HuH-7 (cell line): Measurements from ENCODE around the gene PIP5K1B.
A peak's percentile ranks its signal among the peaks of the same experiment; 100 is the strongest.
"Not testable (repeated sequence)": the region's sequence is repeated elsewhere in the genome, so short reads cannot be mapped to it uniquely, and the experiment has no call there.

ENCODE experiments used
- DNase-seq: peaks from one replicate; pipeline ENCODE4 v3.0.0; 2011; ENCODE audit warnings: low spot score

The PIP5K1B gene

DNA sequence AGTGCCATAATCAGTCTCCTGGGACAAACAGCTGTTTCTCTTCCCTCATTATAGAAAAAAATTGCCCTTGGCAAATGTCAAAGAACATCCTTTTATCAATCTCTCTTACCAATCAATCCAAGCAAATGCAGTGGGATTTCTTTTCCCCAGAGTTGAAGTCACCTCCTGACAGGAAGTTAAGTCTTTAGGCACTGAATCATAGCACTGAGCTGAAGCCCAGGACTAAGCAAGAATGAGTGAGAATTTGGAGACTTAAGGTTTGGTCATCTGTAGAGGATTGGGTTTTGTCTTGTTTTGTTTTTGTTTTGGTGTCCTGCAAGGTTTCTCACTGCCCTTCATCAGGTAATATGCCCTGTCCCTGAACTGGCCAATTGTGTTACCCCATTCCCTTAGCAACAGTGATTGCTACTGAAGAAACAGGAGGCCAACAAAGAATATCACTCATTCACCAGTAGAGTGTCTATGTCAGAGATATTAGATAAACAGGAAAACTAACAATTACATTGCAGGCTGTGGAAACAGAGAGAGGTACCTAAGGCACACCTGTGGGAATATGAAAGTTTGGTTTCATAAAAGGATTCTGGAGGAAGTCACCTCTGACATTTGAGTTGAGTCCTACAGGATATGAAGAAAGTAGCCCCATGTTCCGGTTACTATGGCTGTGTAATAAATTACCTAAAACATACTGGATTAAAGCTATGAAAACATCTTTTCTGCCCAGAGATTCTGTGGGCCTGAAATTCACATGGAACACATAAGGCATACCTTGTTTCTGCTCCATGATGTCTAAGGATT is 326.0 kb downstream of the PIP5K1B start:
- no peak for DNase-seq

DNA sequence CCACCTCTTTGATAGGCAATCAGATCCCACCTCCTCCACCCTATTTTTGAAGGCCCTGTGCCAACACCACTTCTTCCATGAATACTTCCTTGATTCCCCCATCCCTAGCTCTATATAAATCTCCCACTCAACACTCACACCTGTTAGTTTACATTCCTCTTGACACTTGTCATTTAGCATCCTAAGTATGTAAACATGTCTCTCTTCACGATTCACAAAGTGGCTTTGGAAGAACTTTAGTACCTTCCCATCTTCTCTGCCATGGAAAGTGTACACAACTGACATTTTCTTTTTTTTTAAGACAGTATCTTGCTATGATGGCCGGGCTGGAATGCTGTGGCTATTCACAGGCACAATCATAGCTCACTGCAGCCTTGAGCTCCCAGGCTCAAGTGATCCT is 329.0 kb downstream of the PIP5K1B start:
- no peak for DNase-seq

DNA sequence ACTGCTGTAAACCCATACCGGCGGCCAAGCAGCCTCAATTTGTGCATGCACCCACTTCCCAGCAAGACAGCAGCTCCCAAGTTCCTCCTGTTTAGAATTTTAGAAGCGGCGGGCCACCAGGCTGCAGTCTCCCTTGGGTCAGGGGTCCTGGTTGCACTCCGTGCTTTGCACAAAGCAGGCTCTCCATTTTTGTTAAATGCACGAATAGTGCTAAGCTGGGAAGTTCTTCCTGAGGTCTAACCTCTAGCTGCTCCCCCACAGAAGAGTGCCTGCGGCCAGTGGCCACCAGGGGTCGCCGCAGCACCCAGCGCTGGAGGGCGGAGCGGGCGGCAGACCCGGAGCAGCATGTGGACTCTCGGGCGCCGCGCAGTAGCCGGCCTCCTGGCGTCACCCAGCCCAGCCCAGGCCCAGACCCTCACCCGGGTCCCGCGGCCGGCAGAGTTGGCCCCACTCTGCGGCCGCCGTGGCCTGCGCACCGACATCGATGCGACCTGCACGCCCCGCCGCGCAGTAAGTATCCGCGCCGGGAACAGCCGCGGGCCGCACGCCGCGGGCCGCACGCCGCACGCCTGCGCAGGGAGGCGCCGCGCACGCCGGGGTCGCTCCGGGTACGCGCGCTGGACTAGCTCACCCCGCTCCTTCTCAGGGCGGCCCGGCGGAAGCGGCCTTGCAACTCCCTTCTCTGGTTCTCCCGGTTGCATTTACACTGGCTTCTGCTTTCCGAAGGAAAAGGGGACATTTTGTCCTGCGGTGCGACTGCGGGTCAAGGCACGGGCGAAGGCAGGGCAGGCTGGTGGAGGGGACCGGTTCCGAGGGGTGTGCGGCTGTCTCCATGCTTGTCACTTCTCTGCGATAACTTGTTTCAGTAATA is 330.6 kb downstream of the PIP5K1B start, which contains the start of gene FXN:
Gene FXN (plus strand): TSS at position 315 of the 871 bp plus-strand sequence. CDS start 31 bp downstream, at position 346.
- peak; percentile 87 for DNase-seq

DNA sequence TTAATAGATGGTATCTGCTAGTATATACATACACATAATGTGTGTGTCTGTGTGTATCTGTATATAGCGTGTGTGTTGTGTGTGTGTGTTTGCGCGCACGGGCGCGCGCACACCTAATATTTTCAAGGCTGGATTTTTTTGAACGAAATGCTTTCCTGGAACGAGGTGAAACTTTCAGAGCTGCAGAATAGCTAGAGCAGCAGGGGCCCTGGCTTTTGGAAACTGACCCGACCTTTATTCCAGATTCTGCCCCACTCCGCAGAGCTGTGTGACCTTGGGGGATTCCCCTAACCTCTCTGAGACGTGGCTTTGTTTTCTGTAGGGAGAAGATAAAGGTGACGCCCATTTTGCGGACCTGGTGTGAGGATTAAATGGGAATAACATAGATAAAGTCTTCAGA is 331.3 kb downstream of the PIP5K1B start:
- DNase-seq, result peak; percentile 30

DNA sequence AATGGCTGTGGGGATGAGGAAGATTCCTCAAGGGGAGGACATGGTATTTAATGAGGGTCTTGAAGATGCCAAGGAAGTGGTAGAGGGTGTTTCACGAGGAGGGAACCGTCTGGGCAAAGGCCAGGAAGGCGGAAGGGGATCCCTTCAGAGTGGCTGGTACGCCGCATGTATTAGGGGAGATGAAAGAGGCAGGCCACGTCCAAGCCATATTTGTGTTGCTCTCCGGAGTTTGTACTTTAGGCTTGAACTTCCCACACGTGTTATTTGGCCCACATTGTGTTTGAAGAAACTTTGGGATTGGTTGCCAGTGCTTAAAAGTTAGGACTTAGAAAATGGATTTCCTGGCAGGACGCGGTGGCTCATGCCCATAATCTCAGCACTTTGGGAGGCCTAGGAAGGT is 331.8 kb downstream of the PIP5K1B start:
- DNase-seq, result no peak

DNA sequence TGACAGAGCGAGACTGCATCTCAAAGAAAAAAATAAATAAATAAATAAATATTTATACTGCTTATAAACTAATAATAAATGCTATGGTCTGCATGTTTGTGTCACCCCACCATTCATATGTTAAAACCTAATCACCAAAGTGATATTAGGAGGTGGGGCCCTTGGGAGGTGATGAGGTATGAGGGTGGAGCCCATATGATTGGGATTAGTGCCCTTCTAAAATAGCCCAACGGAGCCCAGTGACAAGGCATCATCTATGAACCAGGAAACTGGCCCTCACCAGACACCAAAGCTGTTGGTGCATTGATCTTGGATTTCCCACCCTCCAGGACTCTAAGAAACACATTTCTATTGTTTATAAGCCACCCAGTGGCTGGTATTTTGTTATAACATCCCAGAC is 335.6 kb downstream of the PIP5K1B start:
- no peak for DNase-seq

DNA sequence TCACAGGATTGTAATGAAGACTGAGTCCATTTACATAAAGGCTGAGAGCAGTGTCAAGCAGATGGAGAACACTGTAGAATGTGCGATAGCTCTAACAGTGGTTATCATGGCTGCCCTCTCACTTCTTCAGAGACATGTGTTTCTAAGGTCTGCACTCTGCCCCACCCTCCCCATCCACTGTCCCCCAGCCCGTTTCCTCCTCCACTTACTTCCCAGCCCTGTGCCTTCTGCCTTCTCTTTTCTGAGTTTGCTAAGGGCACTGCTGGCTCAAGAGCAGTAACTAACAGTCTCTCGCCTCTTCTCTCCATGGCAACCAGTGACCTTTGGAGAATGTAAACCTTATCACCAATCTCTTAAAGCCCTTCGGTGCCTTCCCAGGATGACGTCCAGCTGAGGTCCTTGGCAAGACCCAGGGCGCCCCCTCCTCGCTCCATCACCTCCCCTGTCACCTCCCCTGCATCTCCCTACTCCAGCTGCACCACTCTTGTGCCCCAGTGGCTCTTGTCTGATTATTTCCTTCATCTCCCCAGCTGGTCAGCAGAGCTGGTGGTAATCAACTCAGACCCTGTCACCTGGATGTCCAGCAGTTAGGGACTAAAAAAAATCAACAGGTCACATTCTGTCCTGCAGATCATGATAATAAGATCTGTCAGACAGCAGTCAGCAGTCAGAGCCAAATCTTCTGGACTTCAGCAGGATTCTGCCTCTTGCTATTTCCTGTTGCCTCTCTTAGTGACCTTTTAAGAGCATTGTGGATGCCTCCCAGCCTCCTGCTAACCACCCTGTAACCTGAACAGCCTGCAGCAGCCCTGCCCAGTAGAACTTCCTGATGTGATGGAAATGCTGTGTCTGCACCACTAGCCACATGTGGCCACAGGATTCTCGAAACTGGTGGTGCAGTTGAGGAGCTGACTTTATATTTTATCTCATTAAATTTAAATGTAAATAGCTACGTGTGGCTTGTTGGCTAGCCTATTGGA is 339.5 kb downstream of the PIP5K1B start:
- no peak for DNase-seq

DNA sequence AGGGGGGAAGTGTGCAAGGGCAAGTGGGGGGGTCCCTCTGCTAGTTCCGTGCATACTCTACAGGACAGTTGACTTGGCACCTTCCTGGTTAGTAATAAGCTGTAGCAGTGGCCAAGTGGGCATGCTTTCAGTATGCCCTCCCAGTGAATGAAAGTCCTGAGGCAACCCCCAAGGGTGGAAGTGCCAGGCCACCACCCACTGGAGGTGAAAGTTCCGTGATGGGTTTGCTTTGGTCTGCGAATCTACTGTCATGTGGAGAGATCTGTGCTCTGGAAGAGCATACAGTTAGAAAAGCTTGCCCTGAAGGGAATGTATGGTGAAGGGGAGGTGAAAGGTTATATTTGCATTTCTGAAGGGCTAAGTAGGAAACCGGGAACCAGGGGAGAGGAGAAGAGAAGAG is 340.8 kb downstream of the PIP5K1B start:
- no peak for DNase-seq

DNA sequence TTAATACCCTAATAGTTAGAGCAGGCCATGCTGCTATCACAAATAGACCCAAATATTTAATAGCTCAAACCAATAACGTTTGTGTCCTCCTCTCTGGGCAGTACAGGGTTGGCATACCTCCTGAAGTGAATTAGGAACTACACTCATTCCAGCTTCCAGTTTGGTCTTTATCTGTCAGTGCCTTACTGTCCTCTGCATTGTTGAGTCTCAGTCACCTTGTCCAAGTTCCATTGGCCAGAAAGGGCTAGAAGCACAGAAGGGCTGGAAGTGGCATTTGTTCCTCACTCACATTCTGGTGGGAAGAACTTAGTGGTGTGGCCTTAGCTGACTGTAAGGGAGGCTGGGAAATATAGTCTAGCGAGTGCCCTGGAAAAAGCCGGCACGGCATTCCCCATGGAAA is 341.7 kb downstream of the PIP5K1B start:
- DNase-seq, result no peak

DNA sequence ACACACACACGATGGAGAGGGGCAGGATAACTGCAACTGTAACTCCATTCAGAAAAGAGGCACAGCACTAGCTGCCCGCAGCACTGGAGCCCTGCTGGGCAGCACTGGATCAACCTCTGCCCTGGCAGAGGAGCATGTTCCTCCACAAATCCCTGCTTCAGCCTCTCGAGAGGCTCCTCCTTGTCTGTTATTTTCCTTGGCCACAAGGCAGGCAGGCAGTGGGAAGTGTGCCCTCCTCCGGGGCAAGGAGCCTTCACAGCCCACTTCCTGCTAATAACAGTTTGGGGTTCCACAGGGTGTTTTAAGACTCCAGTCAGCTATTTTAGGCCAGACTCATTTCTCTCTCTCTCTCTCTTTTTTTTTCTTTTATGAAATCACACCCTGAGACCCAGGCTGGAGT is 342.3 kb downstream of the PIP5K1B start:
- no peak for DNase-seq

DNA sequence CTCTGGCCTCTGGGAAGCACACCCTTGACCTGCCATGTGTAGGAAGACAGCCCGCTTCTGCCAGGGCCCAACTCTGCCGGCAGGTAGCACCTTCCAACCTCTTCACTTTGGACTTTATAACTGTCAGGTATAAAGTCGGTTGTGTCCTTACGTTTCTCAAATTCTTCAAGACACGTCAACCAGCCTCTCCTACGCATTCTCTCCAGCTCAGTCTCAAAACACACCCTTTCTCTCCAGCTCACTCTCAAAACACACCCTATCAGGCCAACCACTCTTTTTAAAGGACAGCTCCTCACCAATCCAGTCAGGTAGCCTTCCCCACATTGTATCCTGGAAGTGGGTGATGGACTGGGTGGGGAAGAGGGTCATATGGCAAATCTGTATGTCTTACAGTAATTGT is 344.1 kb downstream of the PIP5K1B start:
- DNase-seq, result no peak

DNA sequence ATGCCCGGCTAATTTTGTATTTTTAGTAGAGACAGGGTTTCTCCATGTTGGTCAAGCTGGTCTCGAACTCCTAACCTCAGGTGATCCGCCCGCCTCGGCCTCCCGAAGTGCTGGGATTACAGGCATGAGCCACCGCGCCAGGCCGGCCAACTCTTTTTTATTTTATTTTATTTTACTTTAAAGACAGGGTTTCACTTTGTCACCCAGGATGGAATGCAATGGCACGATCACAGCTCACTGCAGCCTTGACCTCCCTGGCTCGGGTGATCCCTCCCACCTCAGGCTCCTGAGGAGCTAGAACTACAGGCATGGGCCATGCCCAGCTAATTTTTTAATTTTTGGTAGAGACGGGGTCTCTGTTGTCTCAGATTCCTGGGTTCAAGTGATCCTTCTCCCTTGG is 345.9 kb downstream of the PIP5K1B start:
- not testable (repeated sequence) for DNase-seq

DNA sequence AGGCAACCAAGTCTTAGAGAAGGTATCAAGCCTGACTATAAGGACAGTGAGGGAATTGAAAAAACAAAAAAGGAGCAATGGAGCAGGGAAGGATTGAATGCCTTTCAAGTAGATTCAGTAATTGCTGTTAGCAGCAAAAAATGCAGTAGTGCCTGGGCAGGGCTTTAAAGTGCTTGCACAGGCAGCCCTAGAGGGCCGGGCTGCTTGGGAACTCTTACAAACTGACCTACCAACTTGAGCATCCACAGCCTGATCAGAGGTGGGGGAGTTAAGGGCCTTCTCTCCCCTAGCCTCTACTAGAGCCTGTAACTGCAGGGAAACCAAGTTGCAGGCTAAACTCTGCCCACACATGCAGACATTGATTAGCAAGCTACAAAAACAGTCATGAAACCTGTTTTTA is 349.9 kb downstream of the PIP5K1B start:
- DNase-seq, result no peak

DNA sequence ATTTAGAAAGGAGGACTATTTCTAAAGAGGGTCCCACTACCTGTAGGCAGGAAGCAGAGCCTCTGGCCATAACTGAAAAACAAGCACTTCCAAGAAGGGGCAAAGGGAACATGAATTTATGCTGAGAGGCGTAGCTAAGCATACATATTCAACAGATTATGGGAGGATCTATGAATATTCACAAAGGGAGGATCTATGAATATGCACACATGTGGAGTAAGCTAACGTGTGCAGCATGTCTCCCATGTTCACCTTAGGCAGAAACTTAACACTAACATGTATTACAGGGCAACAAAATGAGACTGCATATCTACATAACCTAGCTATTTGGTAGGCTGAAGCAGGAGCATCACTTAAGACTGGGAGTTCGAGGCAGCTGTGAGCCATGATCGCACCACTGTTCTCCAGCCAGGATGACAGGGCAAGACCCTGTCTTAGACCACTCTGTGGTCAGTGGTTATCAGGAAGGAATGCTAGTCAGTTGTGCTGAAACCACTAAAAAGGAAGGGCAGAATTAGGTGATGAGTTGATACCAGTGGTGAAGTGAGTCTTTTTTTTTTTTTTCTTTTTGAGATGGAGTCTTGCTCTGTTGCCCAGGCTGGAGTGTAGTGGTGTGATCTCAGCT is 351.3 kb downstream of the PIP5K1B start:
- no peak for DNase-seq

DNA sequence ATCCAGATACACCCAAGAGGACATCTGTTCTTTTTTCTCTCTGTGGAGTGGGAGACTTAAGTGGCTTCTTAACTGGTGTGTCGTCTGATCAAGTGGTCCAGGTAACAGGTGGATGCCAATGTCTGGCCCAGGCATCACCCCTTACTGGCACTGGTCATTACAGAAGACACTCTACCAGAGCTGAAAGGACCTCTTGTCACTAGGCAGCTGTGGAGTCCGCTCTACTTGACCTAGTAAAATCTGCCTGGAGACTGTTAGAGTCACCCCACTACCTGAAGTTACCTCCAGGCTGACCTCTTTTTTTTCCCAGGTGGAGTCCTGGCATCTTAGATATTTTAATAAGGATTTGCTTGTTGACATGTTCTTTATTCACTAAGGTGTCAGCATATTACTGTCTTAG is 353.1 kb downstream of the PIP5K1B start:
- no peak for DNase-seq
